WERI-Rb-1 (cell line): ENCODE measurements around the gene HMGXB3.
A peak's percentile ranks its signal among the peaks of the same experiment; 100 is the strongest.

ENCODE experiments used
- DNase-seq: peaks from one replicate; pipeline ENCODE4 v3.0.0-alpha.2; 2020
- H3K27ac ChIP-seq: fragments of 250-450 bp; sonication (Bioruptor Pico); 2 replicates; pipeline ENCODE4 v1.5.1; 2020; ENCODE audit warnings: mild to moderate bottlenecking, moderate library complexity
- H3K27me3 ChIP-seq: fragments of 250-450 bp; sonication (Bioruptor Pico); 2 replicates; pipeline ENCODE4 v1.5.1; 2021; ENCODE audit warnings: mild to moderate bottlenecking, low read depth, moderate library complexity; ENCODE audit not compliant: insufficient read depth, severe bottlenecking
- H3K36me3 ChIP-seq: fragments of 250-450 bp; sonication (Bioruptor Pico); 2 replicates; pipeline ENCODE4 v1.5.1; 2020; ENCODE audit warnings: mild to moderate bottlenecking, moderate library complexity
- H3K4me3 ChIP-seq: 2 replicates; pipeline ENCODE4 v1.5.1; 2011; ENCODE audit warnings: low read depth, mild to moderate bottlenecking, control low read depth, low read length
- H3K9me3 ChIP-seq: fragments of 250-450 bp; sonication (Bioruptor Pico); 2 replicates; pipeline ENCODE4 v1.5.1; 2021; ENCODE audit warnings: mild to moderate bottlenecking, moderate library complexity; ENCODE audit not compliant: severe bottlenecking
- TF ChIP-seq, protein P1 (sequence below): IDR thresholded peaks from 2 replicates; pipeline ENCODE4 v1.5.1; 2011; ENCODE audit warnings: low read depth, mild to moderate bottlenecking, control low read depth, inconsistent platforms, low read length

Gene HMGXB3

DNA sequence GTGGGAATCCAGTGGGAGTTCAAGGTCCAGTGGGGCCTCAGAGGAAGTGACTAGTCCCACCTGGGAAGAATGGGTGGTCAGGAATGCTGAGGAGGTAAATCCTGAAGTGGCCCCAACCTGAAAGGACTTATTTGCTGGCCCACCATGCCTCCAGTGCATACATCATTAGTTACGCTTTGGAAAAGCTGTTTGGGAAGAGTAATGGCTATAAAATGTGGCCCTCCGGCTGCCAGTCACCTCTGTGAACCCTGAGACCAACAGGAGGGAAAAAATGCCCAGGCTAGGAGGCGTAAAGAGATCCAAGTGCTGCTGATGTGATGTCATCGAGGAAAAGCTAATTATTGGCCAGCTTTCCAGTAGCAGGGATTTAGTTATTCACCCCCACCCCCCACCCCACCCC lies 42.7 kb upstream of the HMGXB3 start:
- no peaks in the 10 kb centered on the region for H3K36me3 ChIP-seq
- H3K27me3 ChIP-seq = no peaks in the 10 kb centered on the region
- TF ChIP-seq, protein P1, sequence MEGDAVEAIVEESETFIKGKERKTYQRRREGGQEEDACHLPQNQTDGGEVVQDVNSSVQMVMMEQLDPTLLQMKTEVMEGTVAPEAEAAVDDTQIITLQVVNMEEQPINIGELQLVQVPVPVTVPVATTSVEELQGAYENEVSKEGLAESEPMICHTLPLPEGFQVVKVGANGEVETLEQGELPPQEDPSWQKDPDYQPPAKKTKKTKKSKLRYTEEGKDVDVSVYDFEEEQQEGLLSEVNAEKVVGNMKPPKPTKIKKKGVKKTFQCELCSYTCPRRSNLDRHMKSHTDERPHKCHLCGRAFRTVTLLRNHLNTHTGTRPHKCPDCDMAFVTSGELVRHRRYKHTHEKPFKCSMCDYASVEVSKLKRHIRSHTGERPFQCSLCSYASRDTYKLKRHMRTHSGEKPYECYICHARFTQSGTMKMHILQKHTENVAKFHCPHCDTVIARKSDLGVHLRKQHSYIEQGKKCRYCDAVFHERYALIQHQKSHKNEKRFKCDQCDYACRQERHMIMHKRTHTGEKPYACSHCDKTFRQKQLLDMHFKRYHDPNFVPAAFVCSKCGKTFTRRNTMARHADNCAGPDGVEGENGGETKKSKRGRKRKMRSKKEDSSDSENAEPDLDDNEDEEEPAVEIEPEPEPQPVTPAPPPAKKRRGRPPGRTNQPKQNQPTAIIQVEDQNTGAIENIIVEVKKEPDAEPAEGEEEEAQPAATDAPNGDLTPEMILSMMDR = no peak
- DNase-seq = no peak
- no peak overlapping the region for H3K4me3 ChIP-seq
- no peaks in the 10 kb centered on the region for H3K9me3 ChIP-seq
- H3K27ac ChIP-seq = no peak overlapping the region

DNA sequence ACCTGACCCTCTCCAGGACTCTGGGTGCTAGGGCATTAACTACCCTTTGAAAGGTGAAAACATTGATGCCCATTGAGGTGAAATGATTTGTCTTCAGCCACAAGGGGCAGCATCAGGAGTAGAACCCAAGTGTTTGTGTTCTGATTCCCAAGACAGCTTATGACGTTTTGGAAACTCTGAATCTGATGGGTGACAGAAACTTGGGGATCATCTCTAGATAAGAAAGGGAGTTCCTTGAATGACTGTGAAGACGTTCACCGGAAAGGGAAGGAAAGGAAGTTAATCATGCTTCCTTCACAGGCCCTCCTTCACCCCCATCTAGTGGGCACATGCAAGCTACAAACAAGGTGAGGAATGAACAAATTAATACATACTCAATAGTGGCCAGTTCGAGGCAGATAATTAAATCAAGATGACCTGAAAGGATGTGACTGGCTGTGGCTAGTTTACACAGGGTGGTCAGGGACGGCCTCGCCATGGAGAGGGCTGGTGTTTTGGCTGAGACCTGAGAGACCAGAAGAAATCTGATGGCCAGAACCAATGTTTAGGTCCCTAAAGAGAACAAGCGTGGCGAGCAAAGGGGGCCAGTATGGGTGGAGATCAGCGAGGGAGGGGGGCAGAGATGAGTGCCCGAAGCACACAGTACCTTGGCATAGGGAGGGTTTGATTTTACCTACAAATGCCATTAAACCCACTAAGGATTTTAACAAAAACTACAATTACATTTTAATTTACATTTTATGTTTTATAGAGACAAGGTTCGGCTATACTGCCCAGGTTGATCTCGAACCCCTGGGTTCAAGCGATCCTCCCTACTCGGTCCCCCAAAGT lies 40.9 kb upstream of the HMGXB3 start:
- H3K27me3 ChIP-seq = no peaks in the 10 kb centered on the region
- peak; percentile 37 for DNase-seq
- H3K9me3 ChIP-seq = no peaks in the 10 kb centered on the region
- peak overlapping the region; percentile 60 for H3K4me3 ChIP-seq
- H3K27ac ChIP-seq = peak overlapping the region; percentile 78
- H3K36me3 ChIP-seq = no peaks in the 10 kb centered on the region
- TF ChIP-seq, protein P1 = peak; percentile 57; the same call in 1 of the 2 replicates

DNA sequence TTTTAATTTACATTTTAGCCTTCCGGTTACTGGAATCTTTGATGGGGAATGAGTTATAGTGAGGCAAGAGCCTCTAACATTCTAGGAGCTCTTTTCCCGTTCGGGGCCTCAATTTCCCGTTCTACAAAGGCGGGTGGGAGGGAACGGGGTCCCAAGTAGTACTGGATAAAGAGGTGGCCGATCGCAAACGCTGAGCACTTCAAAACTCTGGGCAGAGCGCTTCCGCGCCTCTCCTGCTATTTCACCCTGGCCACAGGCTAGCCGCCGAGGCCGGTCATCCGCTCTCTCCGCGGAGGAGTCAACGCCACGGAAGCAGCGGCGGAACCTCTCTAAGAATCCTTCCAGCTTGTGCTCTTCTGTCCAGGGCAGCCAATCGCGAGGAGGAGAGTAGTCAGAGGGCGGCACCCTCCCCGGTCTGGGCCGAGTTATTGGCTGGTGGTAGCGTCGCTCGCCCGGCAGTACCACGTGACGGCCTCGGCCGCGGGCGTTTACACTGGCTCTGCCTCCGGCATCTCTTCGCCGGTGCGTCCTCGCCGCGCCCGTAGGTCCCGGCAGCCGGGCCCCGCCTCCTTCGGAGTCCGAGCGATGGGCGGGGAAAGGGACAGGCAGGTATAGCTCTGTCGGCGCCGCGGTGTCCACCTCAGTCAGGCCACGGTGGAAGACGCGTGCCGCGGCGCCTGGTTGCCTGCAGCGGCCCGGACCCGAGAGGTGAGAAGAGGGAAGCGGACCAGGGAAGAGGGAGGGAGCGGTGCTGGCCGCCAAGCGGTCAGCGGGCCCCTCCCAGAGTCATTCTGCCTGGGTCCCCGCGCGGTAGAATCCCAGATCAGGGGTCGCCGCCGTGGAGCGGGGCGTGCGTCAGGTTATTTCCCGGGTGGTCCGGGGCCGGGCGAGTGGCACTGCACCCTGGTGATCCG lies 40.0 kb upstream of the HMGXB3 start, which contains the start of gene SLC26A2:
SLC26A2 (plus strand) TSS at position 487 of the 914 bp plus-strand sequence. CDS start 16,895 bp downstream, outside the sequence.
- peak within 1 kb of the TSS; percentile 60 for H3K4me3 ChIP-seq
- DNase-seq = peak; percentile 98
- no peaks in the 10 kb centered on the region for H3K27me3 ChIP-seq
- peak within 1 kb of the TSS; percentile 78 for H3K27ac ChIP-seq
- TF ChIP-seq, protein P1 = no peak
- no peaks in the 10 kb centered on the region for H3K9me3 ChIP-seq
- H3K36me3 ChIP-seq = no peaks in the 10 kb centered on the region

DNA sequence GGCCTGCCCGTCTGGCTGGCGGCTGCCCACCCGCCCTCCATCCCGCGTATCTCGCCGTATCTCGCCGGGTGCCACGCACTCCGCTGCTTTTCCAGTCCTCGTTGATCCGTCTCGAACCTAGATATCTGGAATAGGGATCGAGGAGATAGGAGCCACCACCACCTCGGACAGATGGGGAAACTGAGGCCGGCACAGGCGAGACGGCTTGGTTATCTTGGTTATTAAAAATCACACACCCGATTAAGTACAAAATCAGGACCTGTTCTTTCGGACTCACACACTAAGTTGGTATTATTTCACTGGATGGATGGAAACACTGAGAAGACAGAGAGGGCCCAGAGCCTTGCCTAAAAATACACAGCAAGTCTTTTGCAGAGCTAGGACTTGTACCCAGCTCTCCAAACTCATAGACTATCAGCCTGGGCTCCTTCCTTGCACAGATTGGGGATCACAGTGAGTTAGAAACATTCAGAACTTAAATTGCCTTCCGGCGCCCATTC lies 39.3 kb upstream of the HMGXB3 start:
- Histone ChIP-seq H3K36me3 (no peaks in the 10 kb centered on the region), H3K9me3 (no peaks in the 10 kb centered on the region), H3K27me3 (no peaks in the 10 kb centered on the region), H3K27ac (peak overlapping the region; percentile 78), H3K4me3 (peak overlapping the region; percentile 60)
- TF ChIP-seq, protein P1 = no peak
- no peak for DNase-seq

DNA sequence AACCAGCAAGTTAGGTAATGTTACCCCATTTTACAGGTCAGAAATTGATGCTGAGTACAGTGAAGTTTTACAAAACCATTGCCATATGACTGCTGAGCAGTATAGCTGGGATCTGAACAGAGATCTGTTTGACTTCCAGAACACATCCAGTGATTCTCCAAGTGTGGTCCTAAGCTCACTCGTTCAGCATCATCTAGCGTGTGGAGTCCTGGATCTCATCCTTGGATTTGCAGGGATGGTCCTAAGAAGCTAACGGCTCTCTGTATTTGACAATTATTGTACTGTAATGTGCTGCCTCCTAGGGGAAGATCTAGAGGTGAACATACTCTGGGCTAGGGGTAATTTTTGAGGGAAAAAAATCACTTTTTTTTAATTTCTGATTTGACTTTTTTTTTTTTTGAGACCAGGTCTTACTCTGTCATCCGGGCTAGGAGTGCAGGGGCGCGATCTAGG lies 38.6 kb upstream of the HMGXB3 start:
- no peak overlapping the region for H3K4me3 ChIP-seq
- no peak overlapping the region for H3K27ac ChIP-seq
- TF ChIP-seq, protein P1 = peak; percentile 36; the same call in 1 of the 2 replicates
- H3K36me3 ChIP-seq = no peaks in the 10 kb centered on the region
- no peak for DNase-seq
- H3K27me3 ChIP-seq = no peaks in the 10 kb centered on the region
- no peaks in the 10 kb centered on the region for H3K9me3 ChIP-seq
